ENCODE data around the gene ACP5.
"Not testable (repeated sequence)": the region's sequence is repeated elsewhere in the genome, so short reads cannot be mapped to it uniquely, and the experiment has no call there.

GRCh38 chr19:11573354-11573753 lies 4.1 kb downstream of the ACP5 start:
- not testable (repeated sequence) for TF ChIP-seq CTCF, POLR2A (IDR thresholded peaks at IDR 0.05)

Measured in Peyer's patch (tissue), 4 donors.